HG02885 (cell line): ENCODE results near the gene PRIMPOL.

ENCODE experiments used
- ATAC-seq: cut with Tn5 transposase; IDR thresholded peaks from one replicate; pipeline ENCODE4 v1.9.1; 2021; ENCODE audit warnings: mild to moderate bottlenecking; ENCODE audit not compliant: unreplicated experiment, poor library complexity

Gene PRIMPOL

GRCh38 chr4:184664445-184665210 lies 15.1 kb downstream of the PRIMPOL start:
- ATAC-seq, result peak; percentile 53

DNA sequence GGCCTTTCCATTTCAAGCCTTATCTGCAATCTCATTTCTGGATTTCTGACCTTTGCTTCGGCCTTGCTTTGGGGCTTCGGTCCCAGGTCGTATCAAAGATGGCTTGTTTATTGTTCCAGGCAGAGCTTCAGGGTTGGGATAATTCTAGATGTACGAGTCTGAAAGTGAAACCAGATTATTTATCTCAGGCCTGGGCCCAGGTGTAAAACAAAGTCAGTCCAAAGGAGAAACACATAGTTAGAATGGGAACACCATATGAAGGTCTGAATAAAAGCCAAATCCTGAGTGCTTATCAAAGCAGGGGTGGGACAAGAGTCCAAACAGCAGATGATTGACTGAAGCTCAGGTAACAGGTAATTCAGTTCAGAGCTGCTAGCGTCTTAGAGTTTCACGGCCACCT lies 17.1 kb downstream of the PRIMPOL start:
- no peak for ATAC-seq

DNA sequence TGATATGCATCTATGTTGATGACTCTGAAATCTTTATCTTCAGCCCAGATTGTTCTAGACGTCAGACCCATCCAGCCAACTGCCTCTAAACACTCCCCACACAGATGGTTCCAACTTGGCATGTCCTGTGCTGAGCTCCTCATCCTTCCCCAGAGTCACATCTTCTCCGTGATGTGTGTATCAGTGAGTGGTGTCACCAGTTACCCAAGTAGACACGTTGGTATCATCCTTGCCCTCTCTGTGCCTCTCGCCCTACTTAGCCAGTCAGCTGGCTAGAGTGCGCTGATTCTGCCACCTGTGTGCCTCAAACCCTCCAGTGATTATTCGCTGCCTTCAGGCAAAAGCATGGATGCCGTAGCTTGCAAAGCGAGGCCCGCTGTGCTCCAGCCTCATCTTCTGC lies 18.6 kb downstream of the PRIMPOL start:
- ATAC-seq, result no peak

DNA sequence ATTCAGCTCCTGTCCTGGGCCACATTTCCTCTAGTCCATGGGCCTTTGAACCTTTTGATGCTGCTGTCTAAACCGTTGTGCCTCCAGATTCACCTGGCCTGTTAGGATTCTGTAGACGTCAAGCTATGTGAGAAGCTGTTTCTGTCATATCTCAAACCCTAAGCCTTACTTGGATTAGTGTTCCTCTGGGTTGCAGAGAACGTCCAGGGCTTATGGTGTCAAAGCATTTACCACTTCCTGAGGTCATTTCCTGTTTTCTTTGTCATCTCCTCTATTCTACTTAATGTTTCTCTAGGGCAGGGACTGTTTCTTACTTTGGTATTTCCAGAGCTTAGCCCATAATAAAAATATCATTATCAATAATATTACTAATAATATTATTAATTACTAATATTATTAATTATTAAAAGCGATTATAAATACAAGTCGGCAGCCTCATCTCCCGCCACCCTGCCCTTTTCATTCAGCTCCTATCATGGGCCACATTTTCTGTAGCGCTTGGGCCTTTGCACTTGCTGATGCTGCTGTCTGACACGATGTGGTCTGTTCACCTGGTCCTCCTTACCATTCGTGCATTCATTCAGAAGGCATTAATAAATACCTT lies 19.1 kb downstream of the PRIMPOL start:
- ATAC-seq, result no peak

GRCh38 chr4:184669251-184669650 lies 19.7 kb downstream of the PRIMPOL start:
- ATAC-seq, result no peak

DNA sequence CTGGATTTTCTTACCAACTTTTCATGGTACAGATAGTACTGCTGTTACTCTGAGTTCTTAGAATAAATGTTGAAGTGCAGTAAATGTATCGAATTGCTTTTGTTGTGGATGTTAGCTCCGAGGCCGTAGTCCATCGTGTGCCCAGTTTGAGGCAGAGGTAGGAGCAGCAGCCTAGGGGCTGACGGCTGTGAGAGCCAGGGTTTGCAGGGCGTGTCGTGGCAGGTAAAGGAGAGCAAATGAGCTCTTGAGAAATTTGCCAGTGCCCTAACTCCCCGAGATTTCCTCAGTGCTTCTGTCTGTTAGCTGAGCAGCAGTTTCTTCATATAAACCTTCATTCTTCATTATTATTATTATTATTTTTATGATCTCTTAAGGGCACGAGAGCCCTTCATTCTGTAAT lies 21.6 kb downstream of the PRIMPOL start:
- no peak for ATAC-seq

DNA sequence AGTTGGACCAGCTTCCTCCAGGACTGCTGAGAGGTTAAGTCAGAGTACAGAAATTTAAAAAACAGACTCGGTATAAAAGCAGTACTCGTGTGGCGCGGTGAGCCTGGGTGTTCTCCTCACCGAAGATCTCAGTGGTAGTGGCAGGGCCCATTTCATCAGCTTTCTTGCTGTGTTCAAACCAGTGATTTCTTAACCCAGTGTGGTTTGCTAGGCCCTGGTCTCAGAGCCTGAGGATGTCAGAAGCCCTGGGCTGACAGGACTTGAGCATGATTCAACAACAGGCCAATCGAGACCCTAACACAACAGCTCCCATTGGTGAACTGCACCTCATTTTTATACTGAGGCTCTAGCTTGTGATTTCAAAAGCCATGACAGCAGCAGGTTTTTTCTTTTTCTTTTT lies 23.2 kb downstream of the PRIMPOL start:
- no peak for ATAC-seq

DNA sequence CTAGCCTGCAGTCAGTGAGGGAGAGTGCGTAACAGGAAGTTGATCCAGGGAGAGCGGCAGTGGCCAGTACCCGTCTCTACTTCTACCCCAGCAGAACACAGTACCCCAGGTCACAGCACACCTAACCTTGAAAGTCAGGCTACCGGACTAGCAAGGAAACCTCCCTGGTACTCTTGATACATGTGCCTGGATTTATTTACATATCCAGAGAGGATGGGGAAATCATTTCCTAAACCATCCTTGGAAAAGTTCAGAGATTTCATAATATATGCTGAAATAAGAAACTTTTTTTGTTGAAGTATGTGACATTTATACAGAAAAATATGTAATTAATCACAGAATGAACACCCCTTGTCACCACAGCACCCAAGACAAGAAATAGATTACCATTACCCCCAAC lies 24.5 kb downstream of the PRIMPOL start:
- no peak for ATAC-seq

GRCh38 chr4:184675018-184675417 lies 25.5 kb downstream of the PRIMPOL start:
- no peak for ATAC-seq

DNA sequence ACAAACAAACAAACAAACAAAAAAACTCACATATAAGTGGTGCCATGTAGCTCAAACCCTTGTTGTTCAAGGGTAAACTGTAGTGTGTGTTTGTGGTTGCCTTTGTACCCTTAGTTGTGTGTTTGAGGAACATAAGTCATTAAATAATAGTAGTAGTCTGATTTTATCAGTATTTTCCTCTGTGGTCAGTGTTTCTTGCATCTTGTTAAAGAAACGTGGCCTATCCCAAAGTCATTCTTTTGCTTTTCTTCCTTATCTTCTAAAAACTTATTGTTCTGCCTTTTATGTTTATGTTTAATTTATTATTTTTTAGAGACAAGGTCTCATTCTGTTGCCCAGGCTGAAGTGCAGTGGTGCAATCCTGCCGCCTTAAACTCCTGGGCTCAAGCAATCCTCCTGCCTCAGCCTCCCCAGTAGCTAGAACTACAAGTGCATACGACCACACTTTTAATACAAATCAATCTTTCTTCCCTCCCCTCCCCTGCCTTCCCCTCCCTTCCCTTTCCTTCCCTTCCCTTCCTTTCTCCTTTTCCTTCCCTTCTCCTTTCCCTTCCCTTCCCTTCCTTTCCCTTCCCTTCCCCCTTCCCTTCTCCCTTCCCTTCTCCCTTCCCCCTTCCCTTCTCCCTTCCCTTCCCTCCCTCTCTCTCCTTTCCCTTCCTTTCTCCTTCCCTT lies 26.4 kb downstream of the PRIMPOL start:
- no peak for ATAC-seq

- no peak for ATAC-seq
Observed at GRCh38 chr4:184680698-184681097, 31.2 kb downstream of the PRIMPOL start.

DNA sequence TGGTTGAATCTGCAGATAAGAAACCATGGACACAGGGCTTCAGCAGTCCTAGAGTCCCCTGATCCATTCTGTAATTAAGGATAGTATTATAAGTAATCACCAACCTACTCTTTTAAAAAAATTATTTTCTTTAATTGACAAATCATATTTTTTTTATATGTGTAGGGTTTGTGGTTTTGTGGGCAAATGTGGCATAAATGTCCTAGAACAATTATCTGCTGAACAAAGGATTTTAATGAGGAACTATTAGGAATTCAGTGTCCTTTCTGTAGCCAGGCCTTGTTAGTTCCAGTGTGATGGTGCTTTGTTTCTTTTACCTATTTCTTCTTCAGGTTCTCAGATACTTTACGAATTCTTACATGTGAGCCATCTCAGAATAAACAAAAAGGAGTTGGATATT lies 32.4 kb downstream of the PRIMPOL start:
- no peak for ATAC-seq

GRCh38 chr4:184684491-184685189 lies 35.1 kb downstream of the PRIMPOL start:
- ATAC-seq, result no peak

GRCh38 chr4:184688005-184688404 lies 38.5 kb downstream of the PRIMPOL start:
- no peak for ATAC-seq

GRCh38 chr4:184688447-184688846 lies 38.9 kb downstream of the PRIMPOL start:
- no peak for ATAC-seq

DNA sequence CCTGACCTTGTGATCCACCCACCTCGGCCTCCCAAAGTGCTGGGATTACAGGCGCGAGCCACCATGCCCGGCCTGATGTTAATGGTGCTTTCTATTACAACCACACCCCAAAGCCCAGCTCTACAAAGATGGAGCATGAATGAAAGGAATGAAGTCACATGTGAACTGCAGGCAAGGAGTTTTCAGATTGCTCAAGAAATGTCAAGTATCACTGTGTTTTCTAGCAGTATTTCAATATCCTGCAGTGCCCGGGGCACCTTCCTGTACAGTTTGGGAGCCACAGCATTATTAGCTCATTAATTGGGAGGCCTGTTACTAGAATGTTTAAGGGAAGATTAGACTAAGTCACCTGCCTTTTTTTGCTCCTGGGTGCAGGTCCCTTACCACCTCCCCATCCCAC lies 40.1 kb downstream of the PRIMPOL start:
- no peak for ATAC-seq

GRCh38 chr4:184693056-184693455 lies 43.5 kb downstream of the PRIMPOL start:
- no peak for ATAC-seq

- ATAC-seq, result no peak
Observed at GRCh38 chr4:184694412-184694956, 44.9 kb downstream of the PRIMPOL start.

DNA sequence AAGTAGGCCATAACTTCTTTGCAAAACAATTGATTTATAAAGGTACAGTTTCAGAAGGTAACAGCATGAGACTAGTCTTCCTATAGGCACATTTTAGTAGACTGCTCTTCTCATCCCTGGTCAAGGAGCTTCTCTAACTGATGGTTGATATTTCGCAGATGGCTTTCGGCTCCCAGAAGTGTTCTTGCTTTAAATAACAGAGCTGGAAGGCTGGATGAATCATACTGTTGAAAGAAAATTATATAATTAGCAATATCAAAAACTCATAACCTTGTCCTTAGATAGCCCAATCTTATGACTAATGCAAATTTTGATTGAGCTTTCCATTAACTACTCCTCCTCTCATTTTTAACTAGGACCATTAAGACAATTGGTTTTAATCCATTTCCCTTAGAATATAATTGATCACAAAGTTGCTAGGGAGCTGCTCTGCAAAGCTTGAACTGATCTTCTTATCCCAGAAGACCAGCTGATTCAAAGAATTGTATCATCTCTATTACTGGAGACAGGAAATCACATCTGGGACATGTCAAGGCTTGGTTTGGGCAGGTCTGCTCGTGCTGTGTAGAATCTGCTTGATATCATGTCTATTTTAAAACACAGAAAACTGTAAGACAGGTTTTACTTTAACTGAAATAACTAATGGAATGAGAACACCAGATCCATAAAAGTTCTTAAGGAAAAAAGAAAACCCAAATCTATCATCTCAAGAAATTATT lies 45.8 kb downstream of the PRIMPOL start:
- no peak for ATAC-seq

DNA sequence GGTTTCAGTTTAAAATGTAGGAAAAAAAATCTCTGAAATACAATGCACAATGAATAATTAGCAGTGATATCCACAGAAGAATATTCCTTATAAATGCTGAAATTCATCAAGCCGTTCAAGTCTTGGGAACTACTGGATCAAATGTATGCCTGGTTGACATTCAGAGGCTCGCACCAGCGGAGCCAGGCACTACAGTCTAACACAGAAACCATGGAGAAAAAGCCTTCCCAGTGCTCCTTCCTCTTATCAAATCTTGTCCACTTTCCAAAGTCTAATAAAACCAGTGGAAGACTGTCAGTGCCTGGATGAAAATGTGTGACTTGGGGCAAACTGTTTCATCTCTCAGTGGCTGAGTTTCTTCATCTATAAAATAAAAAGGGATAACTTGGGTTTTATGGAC lies 48.4 kb downstream of the PRIMPOL start:
- ATAC-seq, result no peak
